HG03103 (cell line): ENCODE data around the gene PRTG.

Experiments
- ATAC-seq: cut with Tn5 transposase; IDR thresholded peaks from one replicate; pipeline ENCODE4 v1.9.1; 2021; ENCODE audit warnings: low read depth; ENCODE audit not compliant: unreplicated experiment

PRTG gene

DNA sequence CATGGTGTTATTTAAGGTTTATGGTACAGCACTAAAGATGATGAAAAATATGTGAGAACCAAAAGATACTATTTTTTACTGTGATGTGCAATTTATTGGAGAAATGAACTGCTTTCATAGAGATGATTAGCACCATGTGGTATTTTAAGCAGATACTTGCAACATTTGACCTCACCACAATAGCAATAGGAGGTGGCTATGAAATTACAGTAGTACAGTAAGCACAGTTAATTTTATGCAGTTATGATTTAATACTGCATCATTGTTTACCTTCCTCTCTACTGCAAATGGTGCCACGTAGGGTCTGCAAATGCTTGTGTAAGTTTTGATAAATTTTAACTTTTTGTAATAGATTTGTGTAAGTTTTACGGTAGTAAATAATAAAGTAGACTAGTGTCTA, 168.9 kb downstream of the PRTG start:
- no peak for ATAC-seq

DNA sequence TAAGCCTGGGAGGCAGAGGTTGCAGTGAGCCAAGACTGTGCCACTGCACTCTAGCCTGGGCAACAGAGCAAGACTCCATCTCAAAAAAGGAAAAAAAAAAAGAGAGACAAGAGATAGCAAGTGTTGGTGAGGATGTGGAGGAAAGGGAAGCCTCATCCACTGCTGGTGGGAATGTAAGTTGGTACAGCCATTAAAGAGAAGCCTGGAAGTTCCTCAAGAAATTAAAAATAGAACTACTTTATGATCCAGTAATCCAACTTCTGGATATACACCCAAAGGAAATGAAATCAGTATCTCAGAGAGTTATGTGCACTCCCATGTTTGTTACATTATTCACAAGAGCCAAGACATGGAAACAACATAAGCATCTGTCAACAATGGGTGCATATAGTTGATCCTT, 169.7 kb downstream of the PRTG start:
- ATAC-seq: no peak

DNA sequence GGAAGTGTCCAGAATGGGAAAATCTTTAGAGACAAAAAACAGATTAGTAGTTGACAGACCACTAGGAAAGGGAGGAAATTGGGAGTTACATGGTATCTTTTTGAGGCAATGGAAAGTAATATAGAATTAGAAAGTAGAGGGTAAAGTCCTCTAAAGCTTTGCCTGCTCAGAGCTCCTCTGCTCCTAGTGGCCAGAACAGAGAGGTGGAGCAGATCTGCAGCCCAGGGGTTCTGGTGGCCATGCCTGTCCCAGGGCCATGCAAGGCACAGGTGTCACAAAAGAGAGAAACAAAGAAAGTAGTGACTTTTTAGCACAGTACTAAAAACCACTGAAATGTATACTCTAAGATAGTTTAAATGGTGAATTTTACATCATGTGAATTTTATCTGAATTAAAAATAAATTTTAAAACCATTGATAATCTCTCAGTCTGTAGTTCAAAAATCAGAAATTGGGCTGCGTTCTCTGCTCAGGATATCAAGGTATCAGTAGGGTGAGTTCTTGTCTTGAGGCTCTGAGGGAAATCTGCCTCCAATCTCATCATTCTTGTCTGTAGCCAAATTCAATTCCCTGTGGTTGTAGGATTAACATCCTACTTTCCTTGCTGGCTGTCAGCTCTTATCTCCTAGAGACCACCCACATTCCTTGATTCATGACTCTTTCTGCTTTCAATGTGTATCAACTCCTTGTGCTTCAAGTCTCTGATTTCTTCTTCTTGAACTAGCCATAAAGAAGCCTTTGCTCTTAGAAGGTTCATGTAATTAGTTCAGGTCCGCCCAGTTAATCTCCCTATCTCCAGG, 178.4 kb downstream of the PRTG start:
- no peak for ATAC-seq

DNA sequence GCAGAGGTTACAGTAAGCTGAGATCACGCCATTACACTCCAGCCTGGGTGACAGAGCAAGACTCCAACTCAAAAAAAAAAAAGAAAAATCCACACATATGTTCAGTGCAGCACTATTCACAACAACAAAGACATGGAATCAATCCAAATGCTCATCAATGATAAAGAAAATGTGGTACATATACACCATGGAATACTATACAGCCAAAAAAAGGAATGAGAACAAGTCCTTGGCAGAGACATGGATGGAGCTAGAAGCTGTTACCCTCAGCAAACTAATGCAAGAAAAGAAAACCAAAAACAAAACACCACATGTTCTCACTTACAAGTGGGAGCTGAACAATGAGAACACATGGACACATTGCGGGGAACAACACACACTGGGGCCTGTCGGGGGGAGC, 180.4 kb downstream of the PRTG start:
- no peak for ATAC-seq
